Neural progenitor cell (in vitro differentiated cells): ENCODE data around the gene MAML3.

ENCODE experiments used
- CTCF ChIP-seq: fragments of 200-600 bp; sonication (generic); IDR thresholded peaks from 2 replicates; pipeline ENCODE4 v1.5.1; 2017; ENCODE audit warnings: antibody characterized with exemption, mild to moderate bottlenecking
- EZH2 ChIP-seq: fragments of 200-600 bp; sonication (generic); IDR thresholded peaks from 2 replicates; pipeline ENCODE4 v1.6.1; 2017; ENCODE audit warnings: antibody characterized with exemption, mild to moderate bottlenecking, moderate library complexity

- TF ChIP-seq EZH2 (no peak), CTCF (no peak)
Measured at GRCh38 chr4:140056015-140056414, 98.0 kb downstream of the MAML3 start.
